AG09309 (cell line): ENCODE data around the gene RYR2.
"Not testable (repeated sequence)": the region's sequence is repeated elsewhere in the genome, so short reads cannot be mapped to it uniquely, and the experiment has no call there.

Experiments used
- DNase-seq: peaks from one replicate; pipeline ENCODE4 v3.0.0-alpha.2; 2010; ENCODE audit warnings: low read depth
- H3K4me3 ChIP-seq: 2 replicates; pipeline ENCODE4 v1.5.1; 2011; ENCODE audit warnings: mild to moderate bottlenecking, low read depth, low read length, moderate library complexity; ENCODE audit not compliant: control insufficient read depth
- TF ChIP-seq, protein P1 (sequence below): IDR thresholded peaks from 2 replicates; pipeline ENCODE4 v1.5.1; 2011; ENCODE audit warnings: mild to moderate bottlenecking, low read depth, low read length, inconsistent platforms; ENCODE audit not compliant: insufficient read depth, control insufficient read depth; ENCODE audit errors: missing control alignments

Gene RYR2

DNA sequence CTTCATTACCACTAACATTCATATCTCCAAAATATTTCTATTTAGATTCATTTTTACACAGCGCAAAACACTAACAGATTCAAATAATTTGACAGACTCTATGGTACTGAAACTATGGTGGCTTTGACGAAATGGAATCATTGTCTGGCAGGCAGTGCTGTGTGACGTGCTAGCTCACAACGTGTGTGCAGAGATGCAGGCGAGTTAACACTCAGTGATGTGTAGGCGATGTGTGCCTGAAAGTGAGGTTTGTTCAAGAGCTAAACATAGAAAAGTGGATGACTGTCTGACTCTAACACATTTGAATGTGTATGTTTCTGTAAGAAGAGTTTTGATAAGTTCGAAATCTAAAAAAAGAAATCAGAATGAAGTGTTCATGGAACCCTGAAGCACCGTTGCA, 97.7 kb downstream of the RYR2 start:
- TF ChIP-seq, protein P1, sequence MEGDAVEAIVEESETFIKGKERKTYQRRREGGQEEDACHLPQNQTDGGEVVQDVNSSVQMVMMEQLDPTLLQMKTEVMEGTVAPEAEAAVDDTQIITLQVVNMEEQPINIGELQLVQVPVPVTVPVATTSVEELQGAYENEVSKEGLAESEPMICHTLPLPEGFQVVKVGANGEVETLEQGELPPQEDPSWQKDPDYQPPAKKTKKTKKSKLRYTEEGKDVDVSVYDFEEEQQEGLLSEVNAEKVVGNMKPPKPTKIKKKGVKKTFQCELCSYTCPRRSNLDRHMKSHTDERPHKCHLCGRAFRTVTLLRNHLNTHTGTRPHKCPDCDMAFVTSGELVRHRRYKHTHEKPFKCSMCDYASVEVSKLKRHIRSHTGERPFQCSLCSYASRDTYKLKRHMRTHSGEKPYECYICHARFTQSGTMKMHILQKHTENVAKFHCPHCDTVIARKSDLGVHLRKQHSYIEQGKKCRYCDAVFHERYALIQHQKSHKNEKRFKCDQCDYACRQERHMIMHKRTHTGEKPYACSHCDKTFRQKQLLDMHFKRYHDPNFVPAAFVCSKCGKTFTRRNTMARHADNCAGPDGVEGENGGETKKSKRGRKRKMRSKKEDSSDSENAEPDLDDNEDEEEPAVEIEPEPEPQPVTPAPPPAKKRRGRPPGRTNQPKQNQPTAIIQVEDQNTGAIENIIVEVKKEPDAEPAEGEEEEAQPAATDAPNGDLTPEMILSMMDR: no peak
- H3K4me3 ChIP-seq: no peak overlapping the region
- no peak for DNase-seq

- no peak overlapping the region for H3K4me3 ChIP-seq
- TF ChIP-seq, protein P1: no peak
- no peak for DNase-seq
Measured at GRCh38 chr1:237140986-237141385, 99.0 kb downstream of the RYR2 start.

DNA sequence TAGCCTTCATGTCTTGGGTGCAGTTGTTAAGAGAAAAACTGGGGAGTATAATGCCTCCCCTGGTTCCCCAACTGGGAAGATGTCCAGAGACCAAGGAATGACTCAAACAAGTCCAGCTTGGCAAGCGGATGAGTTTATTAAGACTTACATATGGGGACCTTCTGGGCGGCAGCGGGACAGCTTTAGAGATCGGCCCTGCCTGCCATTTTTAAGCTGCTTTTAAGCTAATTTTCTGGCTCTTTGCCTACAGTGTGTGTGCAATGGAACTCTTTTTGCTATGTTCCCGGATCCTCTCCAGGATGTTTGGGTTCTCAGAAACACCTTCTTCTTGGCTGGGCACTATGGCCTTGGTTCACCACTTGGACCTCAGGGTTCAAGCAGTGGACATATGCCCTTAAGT, 99.5 kb downstream of the RYR2 start:
- TF ChIP-seq, protein P1: no peak
- H3K4me3 ChIP-seq: no peak overlapping the region
- DNase-seq: no peak

DNA sequence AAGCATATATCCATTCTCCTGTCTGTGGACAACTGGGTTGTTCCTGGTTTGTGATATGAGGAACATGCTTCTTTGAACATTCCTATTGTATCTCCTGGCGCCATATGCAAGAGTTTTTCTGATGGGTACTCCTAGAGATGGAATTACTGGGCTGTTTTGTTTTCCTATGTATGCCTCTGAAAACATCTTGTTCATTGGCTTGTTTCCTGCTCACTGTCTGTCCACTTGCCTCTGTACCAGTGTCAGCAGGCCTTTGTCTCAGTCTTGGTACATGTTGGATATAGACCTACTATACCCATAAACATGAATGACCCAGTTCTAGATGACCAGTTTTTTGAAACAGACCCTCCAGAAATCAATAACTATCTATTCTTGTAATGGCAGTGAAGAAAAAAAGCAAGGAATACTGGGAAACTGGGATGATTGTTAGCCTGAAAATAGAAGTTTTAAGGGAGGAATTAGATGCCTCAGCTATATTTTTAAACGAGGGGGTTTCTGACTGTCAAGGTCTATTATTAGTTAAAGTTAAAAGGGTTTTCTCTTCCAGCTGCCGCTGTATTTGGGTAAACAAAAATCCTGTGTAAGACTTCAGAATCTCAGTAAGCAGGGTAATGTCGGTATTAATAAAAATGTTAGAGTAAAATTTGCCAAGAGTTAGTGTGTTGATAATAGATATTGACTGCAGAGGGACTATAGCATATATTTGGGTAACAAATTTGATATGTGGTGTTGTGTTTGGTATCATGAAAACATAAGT, 103.6 kb downstream of the RYR2 start:
- TF ChIP-seq, protein P1: no peak
- DNase-seq: no peak
- H3K4me3 ChIP-seq: no peak overlapping the region

DNA sequence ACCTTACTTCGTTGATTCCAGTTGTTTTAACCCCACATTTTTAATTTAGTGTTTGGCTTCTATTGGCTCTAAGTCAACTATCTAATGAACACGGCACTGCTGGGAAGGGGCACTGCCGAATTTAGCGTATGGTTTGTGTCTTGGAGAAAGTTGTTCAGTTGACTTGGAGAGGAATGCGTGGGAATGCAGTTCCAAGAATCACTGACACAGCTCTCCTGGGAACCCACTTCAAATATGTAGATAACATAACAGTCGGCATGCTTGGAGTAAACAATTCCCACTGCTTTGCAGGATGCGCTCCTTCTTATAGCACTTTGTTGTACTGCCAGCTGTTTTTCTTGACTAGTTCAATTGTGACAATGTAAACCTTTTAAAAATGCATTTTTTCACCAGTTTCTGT, 104.3 kb downstream of the RYR2 start:
- no peak for DNase-seq
- TF ChIP-seq, protein P1: no peak
- H3K4me3 ChIP-seq: no peak overlapping the region

GRCh38 chr1:237149857-237150256, 107.9 kb downstream of the RYR2 start:
- no peak overlapping the region for H3K4me3 ChIP-seq
- TF ChIP-seq, protein P1: no peak
- no peak for DNase-seq

DNA sequence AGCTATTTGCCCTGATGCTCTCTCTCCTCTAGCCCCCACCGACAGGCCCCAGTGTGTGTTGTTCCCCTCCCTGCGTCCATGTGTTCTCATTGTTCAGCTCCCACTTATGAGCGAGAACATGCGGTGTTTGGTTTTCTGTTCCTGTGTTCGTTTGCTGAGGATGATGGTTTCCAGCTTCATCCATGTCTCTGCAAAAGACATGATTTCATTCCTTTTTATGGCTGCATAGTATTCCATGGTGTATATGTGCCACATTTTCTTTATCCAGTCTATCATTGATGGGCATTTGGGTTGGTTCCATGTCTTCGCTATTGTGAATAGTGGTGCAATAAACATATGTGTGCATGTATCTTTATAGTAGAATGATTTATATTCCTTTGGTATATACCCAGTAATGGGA, 110.0 kb downstream of the RYR2 start:
- not testable (repeated sequence) for DNase-seq, H3K4me3 ChIP-seq
